ENCODE data around the gene AKIP1.

GRCh38 chr11:8871171-8871775 lies 39.7 kb upstream of the AKIP1 start:
- TF ChIP-seq CTCF (conservative IDR thresholded peaks at IDR 0.05) (no peak), ZFX (IDR thresholded peaks at IDR 0.05) (no peak)

Data from C4-2B (cell line).